ENCODE results near the gene PCGF2. TPM values are rescaled to one million over a fixed set of nuclear protein-coding genes. Genes with fewer than 3 reads are reported as not detected.
A peak's percentile ranks its signal among the peaks of the same experiment; 100 is the strongest.
"Not testable (repeated sequence)": the region's sequence is repeated elsewhere in the genome, so short reads cannot be mapped to it uniquely, and the experiment has no call there.

Gene PCGF2
- total RNA-seq, 2 donors from 2014 or later: 101 to 106 TPM

DNA sequence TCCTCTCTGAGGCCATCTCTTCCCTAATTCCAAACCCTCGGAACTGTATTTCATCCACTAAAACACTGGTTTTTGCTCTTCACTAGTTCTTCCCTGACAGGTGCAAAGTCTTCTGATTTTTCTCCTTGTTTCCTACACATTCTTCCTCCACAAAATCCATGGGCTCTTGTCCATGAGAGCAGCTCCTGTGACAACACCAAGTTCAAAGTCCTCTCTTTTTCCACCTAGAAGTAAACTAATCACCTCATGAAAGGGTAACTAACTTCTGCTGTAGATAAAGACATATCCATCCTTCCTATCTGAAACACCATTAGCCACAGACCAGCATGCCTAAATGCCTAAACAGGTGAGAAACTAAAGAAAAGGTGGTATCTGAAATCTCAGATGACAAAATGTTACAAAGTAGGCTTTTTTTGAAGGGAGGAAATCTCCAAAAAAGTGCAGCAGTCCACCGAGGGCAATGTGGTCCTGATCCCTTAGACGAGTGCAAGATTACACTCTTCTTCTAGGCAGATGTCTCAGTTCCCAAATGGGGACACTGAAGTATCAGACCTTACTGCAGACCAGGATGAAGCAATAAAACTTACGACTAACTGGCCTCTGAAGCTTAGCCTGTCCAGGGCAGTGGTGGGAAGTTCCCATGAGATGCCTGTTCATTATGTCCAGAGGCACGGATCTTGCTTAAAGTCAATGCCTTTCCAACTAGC is 48.5 kb upstream of the PCGF2 start:
- Mint-ChIP-seq H3K4me1 (peaks cover 44% of the 10 kb centered on the region), H3K4me3 (peak overlapping the region; percentile 91), H3K27me3 (ENCODE audit: insufficient read depth) (no peaks in the 10 kb centered on the region), H3K36me3 (ENCODE audit: low read depth) (peaks cover 43% of the 10 kb centered on the region), H3K9me3 (no peaks in the 10 kb centered on the region), H3K27ac (peak overlapping the region; percentile 56)
- no peak overlapping the region for H3K9ac ChIP-seq (ENCODE audit: extremely low read depth, low read length, poor library complexity, severe bottlenecking)
- no peaks in the 10 kb centered on the region for H3K27me3 ChIP-seq (ENCODE audit: control insufficient read depth, insufficient read depth, low read length, poor library complexity, severe bottlenecking)
- no peak for DNase-seq
- peaks cover 10% of the 10 kb centered on the region for H3K4me1 ChIP-seq (ENCODE audit: control insufficient read depth, insufficient read depth, low read length)
- 89 to 100% methylated on average over 5 of the region's 5 CpGs for WGBS, 2 experiments (ENCODE audit: insufficient coverage in 1 of 2, insufficient read length in 1 of 2)
- no peak overlapping the region for H3K27ac ChIP-seq (ENCODE audit: low read depth, low read length)
- peaks cover 43% of the 10 kb centered on the region for H3K36me3 ChIP-seq (ENCODE audit: control insufficient read depth, insufficient read depth, low read length)
- peak overlapping the region; percentile 97 for H3K4me3 ChIP-seq (ENCODE audit: low read length)
- TF ChIP-seq, protein P1, sequence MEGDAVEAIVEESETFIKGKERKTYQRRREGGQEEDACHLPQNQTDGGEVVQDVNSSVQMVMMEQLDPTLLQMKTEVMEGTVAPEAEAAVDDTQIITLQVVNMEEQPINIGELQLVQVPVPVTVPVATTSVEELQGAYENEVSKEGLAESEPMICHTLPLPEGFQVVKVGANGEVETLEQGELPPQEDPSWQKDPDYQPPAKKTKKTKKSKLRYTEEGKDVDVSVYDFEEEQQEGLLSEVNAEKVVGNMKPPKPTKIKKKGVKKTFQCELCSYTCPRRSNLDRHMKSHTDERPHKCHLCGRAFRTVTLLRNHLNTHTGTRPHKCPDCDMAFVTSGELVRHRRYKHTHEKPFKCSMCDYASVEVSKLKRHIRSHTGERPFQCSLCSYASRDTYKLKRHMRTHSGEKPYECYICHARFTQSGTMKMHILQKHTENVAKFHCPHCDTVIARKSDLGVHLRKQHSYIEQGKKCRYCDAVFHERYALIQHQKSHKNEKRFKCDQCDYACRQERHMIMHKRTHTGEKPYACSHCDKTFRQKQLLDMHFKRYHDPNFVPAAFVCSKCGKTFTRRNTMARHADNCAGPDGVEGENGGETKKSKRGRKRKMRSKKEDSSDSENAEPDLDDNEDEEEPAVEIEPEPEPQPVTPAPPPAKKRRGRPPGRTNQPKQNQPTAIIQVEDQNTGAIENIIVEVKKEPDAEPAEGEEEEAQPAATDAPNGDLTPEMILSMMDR (conservative IDR thresholded peaks at IDR 0.05): no peak
- no peaks in the 10 kb centered on the region for H3K9me3 ChIP-seq (ENCODE audit: control insufficient read depth, low read length)

DNA sequence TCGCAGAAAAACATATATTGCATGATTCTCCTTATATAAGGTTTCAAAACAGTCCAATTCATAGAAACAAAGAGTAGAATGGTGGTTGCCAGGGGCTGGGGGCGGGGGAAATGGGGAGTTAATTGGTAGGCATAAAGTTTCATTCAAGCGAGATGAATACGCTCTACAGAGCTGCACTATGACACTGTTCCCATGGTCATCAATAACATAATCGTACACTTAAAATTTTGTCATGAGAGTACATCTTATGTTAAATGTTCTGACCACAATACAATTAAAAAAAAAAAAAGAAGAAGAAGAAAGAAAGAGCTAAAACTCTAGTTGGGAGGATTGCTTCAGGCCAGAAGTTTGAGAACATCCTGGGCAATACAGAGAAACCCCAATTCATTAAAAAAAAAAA is 46.1 kb upstream of the PCGF2 start:
- H3K27me3 ChIP-seq (ENCODE audit: control insufficient read depth, insufficient read depth, low read length, poor library complexity, severe bottlenecking): no peaks in the 10 kb centered on the region
- peaks cover 36% of the 10 kb centered on the region for H3K36me3 ChIP-seq (ENCODE audit: control insufficient read depth, insufficient read depth, low read length)
- no peak overlapping the region for H3K4me3 Mint-ChIP-seq
- H3K4me1 Mint-ChIP-seq: peaks cover 61% of the 10 kb centered on the region
- H3K4me1 ChIP-seq (ENCODE audit: control insufficient read depth, insufficient read depth, low read length): peaks cover 15% of the 10 kb centered on the region
- H3K36me3 Mint-ChIP-seq (ENCODE audit: low read depth): peaks cover 32% of the 10 kb centered on the region
- H3K9ac ChIP-seq (ENCODE audit: extremely low read depth, low read length, poor library complexity, severe bottlenecking): no peak overlapping the region
- TF ChIP-seq, protein P1 (conservative IDR thresholded peaks at IDR 0.05): no peak
- no peaks in the 10 kb centered on the region for H3K27me3 Mint-ChIP-seq (ENCODE audit: insufficient read depth)
- no peaks in the 10 kb centered on the region for H3K9me3 ChIP-seq (ENCODE audit: control insufficient read depth, low read length)
- no peak overlapping the region for H3K4me3 ChIP-seq (ENCODE audit: low read length)
- H3K27ac ChIP-seq (ENCODE audit: low read depth, low read length): no peak overlapping the region
- 99 to 100% methylated on average over 1 to 5 of the region's 5 CpGs for WGBS, 2 experiments (ENCODE audit: insufficient coverage in 1 of 2, insufficient read length in 1 of 2)
- peak overlapping the region; percentile 42 for H3K27ac Mint-ChIP-seq
- no peak for DNase-seq
- H3K9me3 Mint-ChIP-seq: no peaks in the 10 kb centered on the region

DNA sequence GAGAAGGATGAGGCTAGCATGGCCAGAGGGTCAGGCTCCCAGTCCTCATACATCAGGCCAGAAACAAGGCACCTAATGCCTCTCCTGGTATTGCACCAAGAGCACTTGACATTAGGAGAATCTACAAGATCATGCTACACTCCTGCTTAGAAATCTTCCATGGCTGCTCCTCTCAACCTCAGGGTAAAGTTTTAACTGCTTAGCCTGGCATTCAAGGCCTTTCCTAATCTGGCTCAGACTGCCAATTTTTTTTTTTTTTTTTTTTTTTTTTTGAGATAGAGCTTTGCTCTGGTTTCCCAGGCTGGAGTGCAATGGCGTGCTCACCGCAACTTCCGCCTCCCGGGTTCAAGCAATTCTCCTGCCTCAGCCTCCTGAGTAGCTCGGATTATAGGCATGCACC is 43.0 kb upstream of the PCGF2 start:
- H3K27ac ChIP-seq (ENCODE audit: low read depth, low read length): no peak overlapping the region
- peaks cover 39% of the 10 kb centered on the region for H3K36me3 Mint-ChIP-seq (ENCODE audit: low read depth)
- TF ChIP-seq, protein P1 (conservative IDR thresholded peaks at IDR 0.05): no peak
- no peak overlapping the region for H3K27ac Mint-ChIP-seq
- peaks cover 6% of the 10 kb centered on the region for H3K4me1 ChIP-seq (ENCODE audit: control insufficient read depth, insufficient read depth, low read length)
- WGBS, 2 experiments (ENCODE audit: insufficient coverage in 1 of 2, insufficient read length in 1 of 2): 98% methylated on average over 5 of the region's 5 CpGs; no CpG with 5 or more reads in 1 of the 2 experiments
- no peak for DNase-seq
- no peaks in the 10 kb centered on the region for H3K27me3 ChIP-seq (ENCODE audit: control insufficient read depth, insufficient read depth, low read length, poor library complexity, severe bottlenecking)
- no peaks in the 10 kb centered on the region for H3K9me3 Mint-ChIP-seq
- no peak overlapping the region for H3K4me3 ChIP-seq (ENCODE audit: low read length)
- no peak overlapping the region for H3K4me3 Mint-ChIP-seq
- H3K9me3 ChIP-seq (ENCODE audit: control insufficient read depth, low read length): no peaks in the 10 kb centered on the region
- H3K4me1 Mint-ChIP-seq: peaks cover 40% of the 10 kb centered on the region
- H3K36me3 ChIP-seq (ENCODE audit: control insufficient read depth, insufficient read depth, low read length): peaks cover 40% of the 10 kb centered on the region
- H3K9ac ChIP-seq (ENCODE audit: extremely low read depth, low read length, poor library complexity, severe bottlenecking): no peak overlapping the region
- H3K27me3 Mint-ChIP-seq (ENCODE audit: insufficient read depth): no peaks in the 10 kb centered on the region

DNA sequence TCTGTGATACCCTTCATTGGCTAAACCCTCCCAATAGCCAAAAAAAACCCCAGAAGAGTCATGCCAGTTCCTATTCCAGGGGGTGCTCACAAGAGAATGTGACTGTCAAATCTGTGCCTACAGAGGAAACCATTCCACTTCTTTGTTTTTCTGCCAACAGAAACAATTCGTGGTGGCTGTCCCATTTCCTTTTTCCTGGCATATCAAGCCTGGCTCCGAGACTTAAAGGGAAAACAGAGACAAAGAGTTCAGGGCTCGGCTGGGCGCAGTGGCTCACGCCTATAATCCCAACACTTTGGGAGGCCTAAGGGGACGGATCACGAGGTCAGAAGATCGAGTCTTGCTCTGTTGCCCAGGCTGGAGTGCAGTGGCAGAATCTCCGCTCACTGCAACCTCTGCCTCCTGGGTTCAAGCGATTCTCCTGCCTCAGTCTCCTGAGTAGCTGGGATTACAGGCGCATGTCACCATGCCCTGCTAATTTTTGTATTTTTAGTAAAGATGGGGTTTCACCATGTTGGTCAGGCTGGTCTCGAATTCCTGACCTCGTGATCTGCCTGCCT is 42.1 kb upstream of the PCGF2 start:
- peak overlapping the region; percentile 21 for H3K4me3 ChIP-seq (ENCODE audit: low read length)
- not testable (repeated sequence) for H3K9me3 ChIP-seq (ENCODE audit: control insufficient read depth, low read length); H3K9me3 Mint-ChIP-seq; H3K27ac ChIP-seq (ENCODE audit: low read depth, low read length); DNase-seq; H3K4me3 Mint-ChIP-seq; H3K27me3 ChIP-seq (ENCODE audit: control insufficient read depth, insufficient read depth, low read length, poor library complexity, severe bottlenecking); H3K27me3 Mint-ChIP-seq (ENCODE audit: insufficient read depth); H3K4me1 ChIP-seq (ENCODE audit: control insufficient read depth, insufficient read depth, low read length); H3K9ac ChIP-seq (ENCODE audit: extremely low read depth, low read length, poor library complexity, severe bottlenecking)
- H3K4me1 Mint-ChIP-seq: peaks cover 37% of the 10 kb centered on the region
- WGBS, 2 experiments (ENCODE audit: insufficient coverage in 1 of 2, insufficient read length in 1 of 2): 79 to 88% methylated on average over 8 to 13 of the region's 13 CpGs
- peaks cover 42% of the 10 kb centered on the region for H3K36me3 ChIP-seq (ENCODE audit: control insufficient read depth, insufficient read depth, low read length)
- peaks cover 38% of the 10 kb centered on the region for H3K36me3 Mint-ChIP-seq (ENCODE audit: low read depth)
- H3K27ac Mint-ChIP-seq: peak overlapping the region; percentile 91

Data from endodermal cell (in vitro differentiated cells).